HCT116 (cell line): ENCODE measurements around the gene EGF. TPM values are rescaled to one million over a fixed set of nuclear protein-coding genes. Genes with fewer than 3 reads are reported as not detected.

ENCODE experiments used
- ATAC-seq: fragments of 200-7000 bp; cut with Tn5 transposase; 2 replicates; pipeline ENCODE4 v1.9.1; 2020; ENCODE audit warnings: mild to moderate bottlenecking, moderate library complexity
- BruUV-seq: library from RNA; stranded (reverse); fragments of 400-500 nt; replicated peaks from 2 replicates; lab custom pipeline; 2021; lab: Mats Ljungman, UMichigan
- CTCF ChIA-PET: fragments of 300-600 bp; sonication (Branson Sonifier 250); formaldehyde crosslinking; loops from one replicate; lab custom pipeline; 2021; ENCODE audit warnings: antibody characterized with exemption; lab: Charles Lee
- POLR2A ChIA-PET: fragments of 300-600, 350-600 bp; sonication (Branson Sonifier 250); formaldehyde crosslinking; loops from one replicate; lab custom pipeline; 2021; ENCODE audit warnings: antibody characterized with exemption; lab: Charles Lee
- RAD21 ChIA-PET, 2 experiments: fragments of 300-600 bp; sonication (Branson Sonifier 250); formaldehyde crosslinking; loops; one replicate each; lab custom pipeline; 2023; ENCODE audit warnings: low total read pairs in 2 of 2; ENCODE audit not compliant: uncharacterized antibody in 2 of 2, unreplicated experiment in 2 of 2, low non-redundant PET in 1 of 2; lab: Charles Lee
- DNase-seq: peaks from one replicate; pipeline ENCODE4 v3.0.0-alpha.2; 2010; ENCODE audit warnings: low read depth, low spot score
- H2AFZ ChIP-seq: fragments of 200-600 bp; shearing (Covaris generic), sonication (generic); 2 replicates; pipeline ENCODE4 v1.6.1; 2017; ENCODE audit warnings: low read depth, mixed run types, mixed read lengths, antibody characterized with exemption, low read length; ENCODE audit not compliant: poor library complexity, severe bottlenecking
- H3K27ac ChIP-seq: 2 replicates; pipeline ENCODE4 v1.5.1; 2012; ENCODE audit warnings: low read depth, low read length
- H3K27me3 ChIP-seq: fragments of 200-600 bp; sonication (generic); 2 replicates; pipeline ENCODE4 v1.6.1; 2016; ENCODE audit warnings: mixed run types, low read length, mixed read lengths; ENCODE audit not compliant: insufficient read depth
- H3K36me3 ChIP-seq, 2 experiments: fragments of 200-500 bp in 1 of 2; fragments of 200-600 bp in 1 of 2; sonication (Bioruptor generic) in 1 of 2; sonication (generic) in 1 of 2; 2 replicates each; pipeline versions ENCODE4 v1.5.1 to v1.6.1; 2014 to 2016; ENCODE audit warnings: low read length in 2 of 2, inconsistent platforms in 1 of 2, mixed read lengths in 1 of 2, mixed run types in 1 of 2; ENCODE audit not compliant: insufficient read depth in 2 of 2, control insufficient read depth in 1 of 2
- H3K4me1 ChIP-seq, 2 experiments: fragments of 200-600 bp in 1 of 2; sonication (generic) in 1 of 2; 2 replicates each; pipeline versions ENCODE4 v1.5.1 to v1.6.1; 2012 to 2017; ENCODE audit warnings: low read length in 2 of 2, inconsistent platforms in 1 of 2, mild to moderate bottlenecking in 1 of 2, mixed read lengths in 1 of 2, mixed run types in 1 of 2, moderate library complexity in 1 of 2; ENCODE audit not compliant: insufficient read depth in 2 of 2, control insufficient read depth in 1 of 2
- H3K4me2 ChIP-seq: fragments of 200-600 bp; sonication (generic); 2 replicates; pipeline ENCODE4 v1.6.1; 2017; ENCODE audit warnings: mixed run types, low read length, mixed read lengths
- H3K4me3 ChIP-seq, 2 experiments: fragments of 200-600 bp in 1 of 2; sonication (generic) in 1 of 2; replicated peaks in 1 of 2; 2 replicates each; pipeline ENCODE4 v1.5.1; 2011 to 2016; ENCODE audit warnings: low read length in 2 of 2, control low read depth in 1 of 2, low read depth in 1 of 2, mild to moderate bottlenecking in 1 of 2, mixed read lengths in 1 of 2, mixed run types in 1 of 2
- H3K79me2 ChIP-seq: fragments of 200-600 bp; sonication (generic); 2 replicates; pipeline ENCODE4 v1.6.1; 2017; ENCODE audit warnings: mild to moderate bottlenecking, mixed run types, low read length, moderate library complexity, mixed read lengths; ENCODE audit not compliant: insufficient read depth
- H3K9ac ChIP-seq: fragments of 200-600 bp; sonication (generic); 2 replicates; pipeline ENCODE4 v1.6.1; 2016; ENCODE audit warnings: low read length, mixed read lengths
- H3K9me2 ChIP-seq: fragments of 200-600 bp; sonication (generic), shearing (Covaris generic); 2 replicates; pipeline ENCODE4 v1.6.1; 2017; ENCODE audit warnings: mixed run types, mild to moderate bottlenecking, moderate library complexity; ENCODE audit not compliant: insufficient read depth
- H3K9me3 ChIP-seq, 2 experiments: fragments of 200-500 bp in 1 of 2; fragments of 200-600 bp in 1 of 2; sonication (Bioruptor generic) in 1 of 2; sonication (generic) in 1 of 2; 2 replicates each; pipeline ENCODE4 v1.6.1; 2014 to 2017; ENCODE audit warnings: low read length in 2 of 2, mixed read lengths in 2 of 2, inconsistent platforms in 1 of 2, low read depth in 1 of 2, mild to moderate bottlenecking in 1 of 2, mixed run types in 1 of 2, moderate library complexity in 1 of 2; ENCODE audit not compliant: control insufficient read depth in 1 of 2, insufficient read depth in 1 of 2
- H4K20me1 ChIP-seq: fragments of 200-600 bp; sonication (generic), shearing (Covaris generic); 2 replicates; pipeline ENCODE4 v1.6.1; 2017; ENCODE audit warnings: mixed run types, mild to moderate bottlenecking, moderate library complexity; ENCODE audit not compliant: insufficient read depth
- ATF3 ChIP-seq: IDR thresholded peaks from 2 replicates; pipeline ENCODE4 v1.6.1; 2012
- CBX3 ChIP-seq: IDR thresholded peaks from 2 replicates; pipeline ENCODE4 v1.6.1; 2012; ENCODE audit warnings: low read depth
- CEBPB ChIP-seq: IDR thresholded peaks from 2 replicates; pipeline ENCODE4 v1.6.1; 2012; ENCODE audit warnings: low read depth
- EGR1 ChIP-seq: IDR thresholded peaks from 2 replicates; pipeline ENCODE4 v1.6.1; 2012; ENCODE audit warnings: low read depth
- ELF1 ChIP-seq: IDR thresholded peaks from 2 replicates; pipeline ENCODE4 v1.6.1; 2012; ENCODE audit warnings: low read depth, borderline replicate concordance
- EZH2 ChIP-seq: fragments of 200-600 bp; sonication (generic); IDR thresholded peaks from 2 replicates; pipeline ENCODE4 v1.6.1; 2017; ENCODE audit warnings: antibody characterized with exemption, mixed run types
- EZH2phosphoT487 ChIP-seq: fragments of 200-600 bp; IDR thresholded peaks from 2 replicates; pipeline ENCODE4 v1.6.1; 2018; ENCODE audit warnings: antibody characterized with exemption, borderline replicate concordance
- JUND ChIP-seq: IDR thresholded peaks from 2 replicates; pipeline ENCODE4 v1.6.1; 2012
- RAD21 ChIP-seq: IDR thresholded peaks from 2 replicates; pipeline ENCODE4 v1.6.1; 2012; ENCODE audit warnings: low read depth, mild to moderate bottlenecking
- SIN3A ChIP-seq: IDR thresholded peaks from 2 replicates; pipeline ENCODE4 v1.6.1; 2012; ENCODE audit warnings: low read depth
- SP1 ChIP-seq: IDR thresholded peaks from 2 replicates; pipeline ENCODE4 v1.6.1; 2012; ENCODE audit warnings: low read depth
- YY1 ChIP-seq: IDR thresholded peaks from 2 replicates; pipeline ENCODE4 v1.6.1; 2011; ENCODE audit warnings: low read length, low read depth, moderate library complexity, mild to moderate bottlenecking; ENCODE audit not compliant: insufficient replicate concordance; ENCODE audit errors: extremely low read depth
- ZFX ChIP-seq: fragments of 450-650 bp; IDR thresholded peaks from 2 replicates; pipeline ENCODE4 v1.6.1; 2017
- ZNF274 ChIP-seq: fragments of 200-500 bp; sonication (Bioruptor generic); IDR thresholded peaks from 2 replicates; pipeline ENCODE4 v1.6.1; 2014; ENCODE audit warnings: mild to moderate bottlenecking, low read depth, low read length, inconsistent platforms
- intact Hi-C: fragments of 100-400 bp; cut with micrococcal nuclease; formaldehyde crosslinking; loops from 2 replicates; pipeline ENCODE4 v1.10.0; 2022
- total RNA-seq: library from RNA; stranded (reverse); gene quantifications from one replicate; pipeline ENCODE4 v1.2.1, GENCODE V29; 2021; ENCODE audit not compliant: unreplicated experiment

The EGF gene
- total RNA-seq, 1 experiment from 2014 or later, result 0.57 TPM

- Histone ChIP-seq H3K9me3 (no peaks in the 10 kb centered on the region), H3K4me1 (no peaks in the 10 kb centered on the region), H2AFZ (no peak overlapping the region), H3K9ac (no peak overlapping the region), H3K79me2 (no peaks in the 10 kb centered on the region), H3K4me2 (no peak overlapping the region), H4K20me1 (no peaks in the 10 kb centered on the region), H3K9me2 (no peaks in the 10 kb centered on the region), H3K36me3 (no peaks in the 10 kb centered on the region), H3K27ac (no peak overlapping the region), H3K4me3 (no peak overlapping the region), H3K27me3 (no peaks in the 10 kb centered on the region)
- ChIA-PET POLR2A (no interaction called here), RAD21 (no interaction called here), CTCF (interaction anchor here (1.5 to 3.0 kb wide), 5 partner anchors 501 to 511 kb away, joined by 3 to 13 read pairs (median 11); no protein-coding TSS in a partner anchor)
- BruUV-seq, result no TSS peak
- ATAC-seq (no peak), DNase-seq (no peak)
- intact Hi-C loops, result loop anchor here (5.0 kb wide), 3 partner anchors 190 to 615 kb away; partner anchors contain the start of genes ELOVL6 and PITX2
- TF ChIP-seq YY1, result no peak
- no peak for TF ChIP-seq ATF3
- TF ChIP-seq SIN3A, result no peak
- TF ChIP-seq CBX3, result no peak
- TF ChIP-seq JUND, result no peak
Observed at GRCh38 chr4:110007217-110007616, 94.5 kb downstream of the EGF start.

GRCh38 chr4:110008540-110008939 lies 95.9 kb downstream of the EGF start:
- intact Hi-C loops, result loop anchor here (5.0 kb wide), 3 partner anchors 189 to 614 kb away; partner anchors contain the start of genes ELOVL6 and PITX2
- CTCF ChIA-PET, result interaction anchor here (1.0 to 2.4 kb wide), 4 partner anchors 336 to 509 kb away, joined by 3 to 10 read pairs (median 5); no protein-coding TSS in a partner anchor
- Histone ChIP-seq H4K20me1 (no peaks in the 10 kb centered on the region), H3K4me2 (no peak overlapping the region), H3K4me1 (no peaks in the 10 kb centered on the region), H3K9me3 (no peaks in the 10 kb centered on the region), H3K36me3 (no peaks in the 10 kb centered on the region), H2AFZ (no peak overlapping the region), H3K9me2 (no peaks in the 10 kb centered on the region), H3K27ac (no peak overlapping the region), H3K79me2 (no peaks in the 10 kb centered on the region), H3K4me3 (no peak overlapping the region), H3K9ac (no peak overlapping the region), H3K27me3 (no peaks in the 10 kb centered on the region)
- POLR2A ChIA-PET, result no interaction called here
- no peak for TF ChIP-seq ELF1
- TF ChIP-seq SIN3A, result no peak
- TF ChIP-seq EZH2, result no peak
- TF ChIP-seq ZFX, result no peak
- TF ChIP-seq EGR1, result no peak
- no peak for TF ChIP-seq EZH2phosphoT487
- no peak for TF ChIP-seq RAD21
- no peak for TF ChIP-seq SP1
- TF ChIP-seq CEBPB, result no peak
- no peak for TF ChIP-seq ZNF274
- no peak for DNase-seq
- ATAC-seq, result no peak
- RAD21 ChIA-PET, result no interaction called here
- no TSS peak for BruUV-seq
